Measurements from ENCODE around the gene NDUFA8.

GRCh38 chr9:122133263-122133983 is 26.2 kb downstream of the NDUFA8 start:
- TF ChIP-seq POLR2A (IDR thresholded peaks at IDR 0.05; ENCODE audit: low read depth, low read length) (no peak), CTCF (IDR thresholded peaks at IDR 0.05 in 2 of 3, conservative IDR thresholded peaks at IDR 0.05 in 1 of 3; ENCODE audit: control insufficient read depth in 2 of 3, extremely low read depth in 1 of 3, insufficient read depth in 1 of 3, low read depth in 3 of 3, low read length in 3 of 3) (no peak), GABPA (IDR thresholded peaks at IDR 0.05; ENCODE audit: low read depth) (no peak), HCFC1 (IDR thresholded peaks at IDR 0.05; ENCODE audit: low read length) (no peak), SREBF2 (IDR thresholded peaks at IDR 0.05; ENCODE audit: low read length) (no peak), FOXM1 (IDR thresholded peaks at IDR 0.05; ENCODE audit: low read depth, low read length) (no peak), CUX1 (IDR thresholded peaks at IDR 0.05; ENCODE audit: insufficient replicate concordance, low read depth, low read length) (no peak), POLR2AphosphoS5 (IDR thresholded peaks at IDR 0.05; ENCODE audit: low read length) (no peak)

Measured in GM12878 (cell line).